K562 (cell line): Measurements from ENCODE around the gene OLFML2A. TPM values are rescaled to one million over a fixed set of nuclear protein-coding genes. Genes with fewer than 3 reads are reported as not detected.

Experiments used
- CHCHD3 ChIP-seq: fragments of 250-450 bp; sonication (Bioruptor Pico); IDR thresholded peaks from 2 replicates; pipeline ENCODE4 v2.1.2; 2022; ENCODE audit warnings: mild to moderate bottlenecking
- ELF2 ChIP-seq: fragments of 250-450 bp; sonication (Bioruptor Pico); IDR thresholded peaks from 2 replicates; pipeline ENCODE4 v1.5.0; 2021; ENCODE audit warnings: mild to moderate bottlenecking
- HNRNPUL1 ChIP-seq: fragments of 200-400 bp; formaldehyde crosslinking; IDR thresholded peaks from 2 replicates; pipeline ENCODE4 v1.6.1; 2017; ENCODE audit warnings: low read length
- KDM5B ChIP-seq: fragments of 200-600 bp; sonication (generic); IDR thresholded peaks from 2 replicates; pipeline ENCODE4 v1.6.1; 2012; ENCODE audit warnings: low read depth, mild to moderate bottlenecking, moderate library complexity, low read length, control low read depth, inconsistent platforms; ENCODE audit not compliant: insufficient replicate concordance
- LEF1 ChIP-seq: fragments of 450-650 bp; IDR thresholded peaks from 2 replicates; pipeline ENCODE4 v1.6.1; 2016; ENCODE audit warnings: mild to moderate bottlenecking
- MCM2 ChIP-seq: fragments of 450-650 bp; IDR thresholded peaks from 2 replicates; pipeline ENCODE4 v1.6.1; 2017; ENCODE audit warnings: low read depth, mild to moderate bottlenecking
- NCOR1 ChIP-seq: fragments of 450-650 bp; IDR thresholded peaks from 2 replicates; pipeline ENCODE4 v1.6.1; 2016; ENCODE audit warnings: mild to moderate bottlenecking, moderate library complexity
- PHB ChIP-seq: fragments of 250-450 bp; sonication (Bioruptor Pico); IDR thresholded peaks from 2 replicates; pipeline ENCODE4 v1.5.0; 2021
- PTRF ChIP-seq: fragments of 450-650 bp; IDR thresholded peaks from 2 replicates; pipeline ENCODE4 v1.6.1; 2016; ENCODE audit warnings: mild to moderate bottlenecking, missing genetic modification characterization, missing compliant biosample characterization
- PURB ChIP-seq: sonication (generic); formaldehyde crosslinking; IDR thresholded peaks from 2 replicates; pipeline ENCODE4 v1.9.0; 2021; ENCODE audit warnings: low read depth, mild to moderate bottlenecking, missing genetic modification reagents
- SUPT5H ChIP-seq: fragments of 450-650 bp; IDR thresholded peaks from 2 replicates; pipeline ENCODE4 v1.6.1; 2016
- TCFL5 ChIP-seq: fragments of 250-450 bp; sonication (Bioruptor Pico); conservative IDR thresholded peaks from 2 replicates; pipeline ENCODE4 v1.6.1; 2021; ENCODE audit warnings: mild to moderate bottlenecking, moderate library complexity, matching md5 sums
- XRCC3 ChIP-seq: fragments of 450-650 bp; IDR thresholded peaks from 2 replicates; pipeline ENCODE4 v1.6.1; 2017; ENCODE audit warnings: mild to moderate bottlenecking, moderate library complexity
- ZNF23 ChIP-seq: fragments of 250-450 bp; sonication (Bioruptor Pico); IDR thresholded peaks from 2 replicates; pipeline ENCODE4 v1.4.0; 2020; ENCODE audit warnings: mild to moderate bottlenecking
- ZNF324 ChIP-seq: fragments of 250-450 bp; sonication (Bioruptor Pico); IDR thresholded peaks from 2 replicates; pipeline ENCODE4 v1.4.0; 2020; ENCODE audit warnings: mild to moderate bottlenecking
- ZNF561 ChIP-seq: fragments of 450-650 bp; formaldehyde crosslinking; conservative IDR thresholded peaks from 2 replicates; pipeline ENCODE4 v1.4.0; 2020; ENCODE audit warnings: mild to moderate bottlenecking, moderate library complexity
- ZNF696 ChIP-seq: fragments of 250-450 bp; sonication (Bioruptor Pico); conservative IDR thresholded peaks from 2 replicates; pipeline ENCODE4 v1.4.0; 2020; ENCODE audit warnings: mild to moderate bottlenecking, moderate library complexity
- polyA plus RNA-seq, 8 experiments: library from polyadenylated mRNA; depleted of rRNA in 4 of 8; stranded (reverse) in 5 of 8; unstranded in 3 of 8; fragments of >200 nt; fragmentation: Nextera tagmentation in 2 of 8; fragmentation: Illumina TruSeq in 1 of 8; extraction: Ambion mirVana in 2 of 8; extraction: Trizol in 1 of 8; gene quantifications; 2 replicates each; pipeline versions ENCODE4 v1.2.1 to v1.2.3, GENCODE V29; 2011 to 2014; ENCODE audit warnings: inconsistent platforms in 1 of 8, missing spikeins in 1 of 8
- total RNA-seq, 7 experiments: library from RNA; depleted of rRNA in 6 of 7; stranded (reverse); fragments of >200 nt in 6 of 7; fragmentation: Illumina TruSeq in 2 of 7; extraction: Trizol in 2 of 7; gene quantifications; 2 replicates each; pipeline versions ENCODE4 v1.2.1 to v1.2.3, GENCODE V29; 2011 to 2021; ENCODE audit warnings: low replicate concordance in 1 of 7
- TF ChIP-seq, protein P1 (sequence below), 3 experiments: IDR thresholded peaks in 2 of 3; conservative IDR thresholded peaks in 1 of 3; 2 replicates each; pipeline ENCODE4 v1.5.1; 2011 to 2012; ENCODE audit warnings: low read length in 3 of 3, mild to moderate bottlenecking in 3 of 3, control low read depth in 2 of 3, improper control_type of control experiment in 1 of 3, inconsistent platforms in 1 of 3, low read depth in 1 of 3, mixed read lengths in 1 of 3, moderate library complexity in 1 of 3; ENCODE audit not compliant: insufficient read depth in 2 of 3
- TF ChIP-seq, protein P2 (sequence below): fragments of 450-650 bp; IDR thresholded peaks from 2 replicates; pipeline ENCODE4 v1.6.1; 2016
- TF ChIP-seq, protein P3 (sequence below): fragments of 450-650 bp; IDR thresholded peaks from 2 replicates; pipeline ENCODE4 v1.6.1; 2016; ENCODE audit warnings: missing biosample characterization, missing genetic modification characterization
- TF ChIP-seq, protein P4 (sequence below): fragments of 250-450 bp; sonication (Bioruptor Pico); IDR thresholded peaks from 2 replicates; pipeline ENCODE4 v1.8.0; 2022; ENCODE audit warnings: inconsistent platforms
- TF ChIP-seq, protein P5 (sequence below): fragments of 250-450 bp; sonication (Bioruptor Pico); IDR thresholded peaks from 2 replicates; pipeline ENCODE4 v1.5.0; 2021

The OLFML2A gene
- total and polyA plus RNA-seq, 9 of the 15 experiments (the other 6 are each of a cell fraction or from before 2014, with no cell fraction given) = 0.16 TPM; not detected in 8

DNA sequence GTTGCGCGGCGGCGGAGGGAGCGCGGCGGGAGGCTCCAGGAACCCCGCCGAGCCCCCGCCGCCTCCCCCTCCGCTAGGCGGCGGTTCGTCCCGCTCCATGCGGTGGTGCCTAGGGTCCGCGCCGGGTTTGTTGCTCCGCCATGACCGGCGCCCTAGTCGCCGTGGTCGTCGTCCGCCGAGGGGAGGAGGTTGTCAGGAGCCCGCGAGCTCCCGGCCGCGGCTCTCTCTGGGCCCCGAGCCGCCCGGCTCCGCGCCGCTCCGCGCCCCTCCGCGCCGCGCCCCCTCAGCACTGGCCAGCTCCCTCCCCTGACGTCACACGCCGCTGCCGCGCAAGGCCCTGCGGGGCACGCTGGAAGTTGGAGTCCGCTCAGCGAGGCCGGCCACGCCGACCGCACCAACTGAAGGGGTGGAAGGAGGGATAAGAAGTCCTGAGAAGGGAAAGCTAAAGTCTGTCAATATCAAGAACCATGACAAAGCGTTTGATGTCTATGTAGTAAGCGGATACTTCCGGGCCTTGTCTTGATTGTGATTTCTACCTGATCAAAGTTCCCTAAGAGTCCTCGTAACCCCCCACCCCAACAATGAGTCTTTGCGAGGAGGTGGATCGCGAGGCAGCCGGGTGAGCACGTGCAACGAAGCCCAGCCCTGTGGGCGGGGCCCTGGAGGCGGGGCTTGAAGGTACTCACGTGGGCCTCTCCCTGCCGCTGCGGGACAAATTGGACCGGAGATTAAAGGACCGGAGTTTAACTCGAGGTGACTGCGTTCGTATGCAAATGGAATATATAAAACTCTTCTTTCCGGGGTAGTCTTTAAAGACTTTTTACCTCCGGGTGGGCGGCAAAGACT is 5.7 kb upstream of the OLFML2A start, which contains the start of gene NR6A1 (continued):
- TF ChIP-seq, protein P1, sequence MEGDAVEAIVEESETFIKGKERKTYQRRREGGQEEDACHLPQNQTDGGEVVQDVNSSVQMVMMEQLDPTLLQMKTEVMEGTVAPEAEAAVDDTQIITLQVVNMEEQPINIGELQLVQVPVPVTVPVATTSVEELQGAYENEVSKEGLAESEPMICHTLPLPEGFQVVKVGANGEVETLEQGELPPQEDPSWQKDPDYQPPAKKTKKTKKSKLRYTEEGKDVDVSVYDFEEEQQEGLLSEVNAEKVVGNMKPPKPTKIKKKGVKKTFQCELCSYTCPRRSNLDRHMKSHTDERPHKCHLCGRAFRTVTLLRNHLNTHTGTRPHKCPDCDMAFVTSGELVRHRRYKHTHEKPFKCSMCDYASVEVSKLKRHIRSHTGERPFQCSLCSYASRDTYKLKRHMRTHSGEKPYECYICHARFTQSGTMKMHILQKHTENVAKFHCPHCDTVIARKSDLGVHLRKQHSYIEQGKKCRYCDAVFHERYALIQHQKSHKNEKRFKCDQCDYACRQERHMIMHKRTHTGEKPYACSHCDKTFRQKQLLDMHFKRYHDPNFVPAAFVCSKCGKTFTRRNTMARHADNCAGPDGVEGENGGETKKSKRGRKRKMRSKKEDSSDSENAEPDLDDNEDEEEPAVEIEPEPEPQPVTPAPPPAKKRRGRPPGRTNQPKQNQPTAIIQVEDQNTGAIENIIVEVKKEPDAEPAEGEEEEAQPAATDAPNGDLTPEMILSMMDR (IDR thresholded peaks at IDR 0.05 in 2 of 3, conservative IDR thresholded peaks at IDR 0.05 in 1 of 3; ENCODE audit: insufficient read depth in 2 of 3, low read depth in 1 of 3, low read length in 3 of 3) = peak; percentile 16 to 33 (median 22); a peak in 3 of 6 replicates
- no peak for TF ChIP-seq ZNF561 (CRISPR knock-in tag)
- TF ChIP-seq KDM5B = peak; percentile 50
- peak; percentile 8; the same call in 1 of the 2 replicates for TF ChIP-seq NCOR1
- TF ChIP-seq LEF1 = peak; percentile 76
- no peak for TF ChIP-seq PHB
- TF ChIP-seq TCFL5 (CRISPR knock-in tag) = no peak
- no peak for TF ChIP-seq ZNF696
- TF ChIP-seq ZNF324 = no peak
- no peak for TF ChIP-seq XRCC3
- TF ChIP-seq HNRNPUL1 = no peak
- TF ChIP-seq ZNF23 (CRISPR knock-in tag) = no peak
- TF ChIP-seq, protein P2, sequence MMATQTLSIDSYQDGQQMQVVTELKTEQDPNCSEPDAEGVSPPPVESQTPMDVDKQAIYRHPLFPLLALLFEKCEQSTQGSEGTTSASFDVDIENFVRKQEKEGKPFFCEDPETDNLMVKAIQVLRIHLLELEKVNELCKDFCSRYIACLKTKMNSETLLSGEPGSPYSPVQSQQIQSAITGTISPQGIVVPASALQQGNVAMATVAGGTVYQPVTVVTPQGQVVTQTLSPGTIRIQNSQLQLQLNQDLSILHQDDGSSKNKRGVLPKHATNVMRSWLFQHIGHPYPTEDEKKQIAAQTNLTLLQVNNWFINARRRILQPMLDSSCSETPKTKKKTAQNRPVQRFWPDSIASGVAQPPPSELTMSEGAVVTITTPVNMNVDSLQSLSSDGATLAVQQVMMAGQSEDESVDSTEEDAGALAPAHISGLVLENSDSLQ = no peak
- TF ChIP-seq, protein P3, sequence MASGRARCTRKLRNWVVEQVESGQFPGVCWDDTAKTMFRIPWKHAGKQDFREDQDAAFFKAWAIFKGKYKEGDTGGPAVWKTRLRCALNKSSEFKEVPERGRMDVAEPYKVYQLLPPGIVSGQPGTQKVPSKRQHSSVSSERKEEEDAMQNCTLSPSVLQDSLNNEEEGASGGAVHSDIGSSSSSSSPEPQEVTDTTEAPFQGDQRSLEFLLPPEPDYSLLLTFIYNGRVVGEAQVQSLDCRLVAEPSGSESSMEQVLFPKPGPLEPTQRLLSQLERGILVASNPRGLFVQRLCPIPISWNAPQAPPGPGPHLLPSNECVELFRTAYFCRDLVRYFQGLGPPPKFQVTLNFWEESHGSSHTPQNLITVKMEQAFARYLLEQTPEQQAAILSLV (tag) = no peak
- TF ChIP-seq, protein P4, sequence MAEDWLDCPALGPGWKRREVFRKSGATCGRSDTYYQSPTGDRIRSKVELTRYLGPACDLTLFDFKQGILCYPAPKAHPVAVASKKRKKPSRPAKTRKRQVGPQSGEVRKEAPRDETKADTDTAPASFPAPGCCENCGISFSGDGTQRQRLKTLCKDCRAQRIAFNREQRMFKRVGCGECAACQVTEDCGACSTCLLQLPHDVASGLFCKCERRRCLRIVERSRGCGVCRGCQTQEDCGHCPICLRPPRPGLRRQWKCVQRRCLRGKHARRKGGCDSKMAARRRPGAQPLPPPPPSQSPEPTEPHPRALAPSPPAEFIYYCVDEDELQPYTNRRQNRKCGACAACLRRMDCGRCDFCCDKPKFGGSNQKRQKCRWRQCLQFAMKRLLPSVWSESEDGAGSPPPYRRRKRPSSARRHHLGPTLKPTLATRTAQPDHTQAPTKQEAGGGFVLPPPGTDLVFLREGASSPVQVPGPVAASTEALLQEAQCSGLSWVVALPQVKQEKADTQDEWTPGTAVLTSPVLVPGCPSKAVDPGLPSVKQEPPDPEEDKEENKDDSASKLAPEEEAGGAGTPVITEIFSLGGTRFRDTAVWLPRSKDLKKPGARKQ = no peak
- no peak for TF ChIP-seq PTRF (tag)
- no peak for TF ChIP-seq PURB (CRISPR knock-in tag)
- no peak for TF ChIP-seq MCM2
- no peak for TF ChIP-seq ELF2 (CRISPR knock-in tag)
- TF ChIP-seq CHCHD3 (CRISPR knock-in tag) = no peak
- TF ChIP-seq, protein P5, sequence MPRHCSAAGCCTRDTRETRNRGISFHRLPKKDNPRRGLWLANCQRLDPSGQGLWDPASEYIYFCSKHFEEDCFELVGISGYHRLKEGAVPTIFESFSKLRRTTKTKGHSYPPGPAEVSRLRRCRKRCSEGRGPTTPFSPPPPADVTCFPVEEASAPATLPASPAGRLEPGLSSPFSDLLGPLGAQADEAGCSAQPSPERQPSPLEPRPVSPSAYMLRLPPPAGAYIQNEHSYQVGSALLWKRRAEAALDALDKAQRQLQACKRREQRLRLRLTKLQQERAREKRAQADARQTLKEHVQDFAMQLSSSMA (CRISPR knock-in tag) = no peak
- TF ChIP-seq SUPT5H = no peak; the same call in 1 of the 2 replicates
